HL-60 (cell line): ENCODE data around the gene STARD7.
A peak's percentile ranks its signal among the peaks of the same experiment; 100 is the strongest.

Experiments used
- DNase-seq, 2 experiments: peaks; one replicate each; pipeline ENCODE4 v3.0.0-alpha.2; 2010 to 2020; ENCODE audit warnings: low read depth in 1 of 2, low spot score in 1 of 2
- H3K27ac ChIP-seq: fragments of 250-450 bp; sonication (Bioruptor Pico); replicated peaks from 2 replicates; pipeline ENCODE4 v1.5.1; 2020; ENCODE audit warnings: mild to moderate bottlenecking, moderate library complexity
- H3K27me3 ChIP-seq: fragments of 250-450 bp; sonication (Bioruptor Pico); 2 replicates; pipeline ENCODE4 v1.5.1; 2021; ENCODE audit warnings: mild to moderate bottlenecking, moderate library complexity; ENCODE audit not compliant: insufficient read depth, poor library complexity, severe bottlenecking
- H3K4me3 ChIP-seq: replicated peaks from 2 replicates; pipeline ENCODE4 v1.5.1; 2011; ENCODE audit warnings: mild to moderate bottlenecking, control low read depth, low read length; ENCODE audit not compliant: insufficient read depth
- CTCF ChIP-seq: IDR thresholded peaks from one replicate; pipeline ENCODE4 v1.5.1; 2011; ENCODE audit warnings: low read length, control low read depth, inconsistent platforms; ENCODE audit not compliant: insufficient read depth
- GABPA ChIP-seq: IDR thresholded peaks from 2 replicates; pipeline ENCODE4 v1.6.1; 2012; ENCODE audit warnings: low read depth
- POLR2AphosphoS5 ChIP-seq: IDR thresholded peaks from 2 replicates; pipeline ENCODE4 v1.6.1; 2012; ENCODE audit warnings: low read depth
- REST ChIP-seq: IDR thresholded peaks from 2 replicates; pipeline ENCODE4 v1.6.1; 2012; ENCODE audit warnings: low read depth; ENCODE audit not compliant: insufficient replicate concordance
- SPI1 ChIP-seq: IDR thresholded peaks from 2 replicates; pipeline ENCODE4 v1.6.1; 2012; ENCODE audit warnings: low read depth, mild to moderate bottlenecking, borderline replicate concordance

The STARD7 gene

GRCh38 chr2:96239091-96239490, 30.5 kb upstream of the STARD7 start:
- Histone ChIP-seq H3K27me3 (no peaks in the 10 kb centered on the region), H3K4me3 (no peak overlapping the region), H3K27ac (no peak overlapping the region)
- DNase-seq: no peak
- TF ChIP-seq POLR2AphosphoS5 (no peak), SPI1 (no peak), GABPA (no peak), REST (no peak), CTCF (no peak)

GRCh38 chr2:96238266-96238665, 29.6 kb upstream of the STARD7 start:
- no peak overlapping the region for H3K27ac ChIP-seq
- H3K4me3 ChIP-seq: no peak overlapping the region
- no peak for DNase-seq
- no peaks in the 10 kb centered on the region for H3K27me3 ChIP-seq
- no peak for TF ChIP-seq SPI1

- TF ChIP-seq POLR2AphosphoS5 (no peak), SPI1 (no peak), REST (no peak), GABPA (no peak), CTCF (no peak)
- DNase-seq: no peak
- Histone ChIP-seq H3K4me3 (no peak overlapping the region), H3K27ac (no peak overlapping the region), H3K27me3 (no peaks in the 10 kb centered on the region)
These were observed 28.3 kb upstream of the STARD7 start for GRCh38 chr2:96236882-96237281.

- DNase-seq: peak; percentile 45 to 49
- Histone ChIP-seq H3K4me3 (no peak overlapping the region), H3K27ac (peak overlapping the region; percentile 60), H3K27me3 (no peaks in the 10 kb centered on the region)
- no peak for TF ChIP-seq CTCF
- TF ChIP-seq REST: no peak
- TF ChIP-seq SPI1: peak; percentile 69
These were observed 25.3 kb upstream of the STARD7 start for GRCh38 chr2:96233880-96234316.
